IMR-90 (cell line): Measurements from ENCODE around the gene ATPAF1. TPM values are rescaled to one million over a fixed set of nuclear protein-coding genes. Genes with fewer than 3 reads are reported as not detected.
A peak's percentile ranks its signal among the peaks of the same experiment; 100 is the strongest.

ENCODE experiments used
- ATAC-seq: fragments of 200-7000 bp; cut with Tn5 transposase; 2 replicates; pipeline ENCODE4 v1.9.1; 2020; ENCODE audit warnings: low read depth, mild to moderate bottlenecking, moderate library complexity
- BruUV-seq: library from RNA; stranded (reverse); fragments of 400-500 nt; replicated peaks from 2 replicates; lab custom pipeline; 2021; lab: Mats Ljungman, UMichigan
- CTCF ChIA-PET: fragments of 300-600 bp; formaldehyde crosslinking; extraction: SDS; loops from one replicate; lab custom pipeline; 2021; ENCODE audit warnings: antibody characterized with exemption; lab: Yijun Ruan, JAX
- POLR2A ChIA-PET: fragments of 300-600 bp; sonication (Branson Sonifier 250); formaldehyde crosslinking; loops from one replicate; lab custom pipeline; 2022; ENCODE audit warnings: antibody characterized with exemption; ENCODE audit not compliant: unreplicated experiment; lab: Charles Lee
- DNase-seq: peaks from one replicate; pipeline ENCODE4 v3.0.0; 2013
- H2AFZ ChIP-seq: replicated peaks from 2 replicates; pipeline ENCODE3; 2013; ENCODE audit warnings: low read length, mild to moderate bottlenecking; ENCODE audit not compliant: poor library complexity
- H2AK5ac ChIP-seq: 2 replicates; pipeline ENCODE4 v1.6.1; 2013; ENCODE audit warnings: low read depth, low read length, inconsistent platforms
- H2AK9ac ChIP-seq: replicated peaks from 2 replicates; pipeline ENCODE3; 2013; ENCODE audit warnings: mild to moderate bottlenecking, low read depth, low read length, moderate library complexity; ENCODE audit not compliant: poor library complexity
- H2BK120ac ChIP-seq: 2 replicates; pipeline ENCODE4 v1.6.1; 2013; ENCODE audit warnings: low read depth, low read length, inconsistent platforms
- H2BK15ac ChIP-seq: 3 replicates; pipeline ENCODE4 v1.6.1; 2013; ENCODE audit warnings: low read depth, low read length, inconsistent platforms
- H2BK20ac ChIP-seq: 2 replicates; pipeline ENCODE4 v1.6.1; 2013; ENCODE audit warnings: low read depth, mild to moderate bottlenecking, inconsistent platforms, low read length, moderate library complexity
- H2BK5ac ChIP-seq: 2 replicates; pipeline ENCODE4 v1.6.1; 2013; ENCODE audit warnings: mild to moderate bottlenecking, low read depth, low read length, inconsistent platforms; ENCODE audit not compliant: poor library complexity, severe bottlenecking
- H3K14ac ChIP-seq: replicated peaks from 2 replicates; pipeline ENCODE4 v1.6.1; 2013; ENCODE audit warnings: low read depth, low read length, inconsistent platforms
- H3K18ac ChIP-seq: 2 replicates; pipeline ENCODE4 v1.6.1; 2013; ENCODE audit warnings: low read depth, low read length, control low read depth
- H3K23ac ChIP-seq: 2 replicates; pipeline ENCODE4 v1.6.1; 2013; ENCODE audit warnings: low read depth, low read length, inconsistent platforms
- H3K27ac ChIP-seq: 2 replicates; pipeline ENCODE4 v1.5.1; 2013; ENCODE audit warnings: mild to moderate bottlenecking, control low read depth, low read length; ENCODE audit not compliant: insufficient read depth
- H3K27me3 ChIP-seq: 2 replicates; pipeline ENCODE4 v1.6.1; 2013; ENCODE audit warnings: low read length; ENCODE audit not compliant: control insufficient read depth, insufficient read depth
- H3K36me3 ChIP-seq: 2 replicates; pipeline ENCODE4 v1.6.1; 2013; ENCODE audit warnings: low read length, mixed read lengths; ENCODE audit not compliant: control insufficient read depth, insufficient read depth
- H3K4ac ChIP-seq: 2 replicates; pipeline ENCODE4 v1.6.1; 2013; ENCODE audit warnings: low read depth, low read length, inconsistent platforms
- H3K4me1 ChIP-seq: 2 replicates; pipeline ENCODE4 v1.6.1; 2013; ENCODE audit warnings: low read length, mixed read lengths; ENCODE audit not compliant: control insufficient read depth, insufficient read depth
- H3K4me2 ChIP-seq: 2 replicates; pipeline ENCODE4 v1.6.1; 2013; ENCODE audit warnings: low read depth, mild to moderate bottlenecking, control low read depth, low read length, moderate library complexity
- H3K4me3 ChIP-seq: 2 replicates; pipeline ENCODE4 v1.5.1; 2013; ENCODE audit warnings: low read depth, mild to moderate bottlenecking, control low read depth, low read length, moderate library complexity; ENCODE audit not compliant: insufficient read depth
- H3K56ac ChIP-seq: 2 replicates; pipeline ENCODE4 v1.6.1; 2013; ENCODE audit warnings: low read length, inconsistent platforms; ENCODE audit not compliant: insufficient read depth; ENCODE audit errors: extremely low read depth
- H3K79me1 ChIP-seq, 2 experiments: 2 replicates each; pipeline ENCODE4 v1.6.1; 2013; ENCODE audit warnings: low read length in 2 of 2, inconsistent platforms in 1 of 2, low read depth in 1 of 2
- H3K9ac ChIP-seq: 2 replicates; pipeline ENCODE4 v1.6.1; 2013; ENCODE audit warnings: low read depth, low read length, control low read depth
- H3K9me1 ChIP-seq: 2 replicates; pipeline ENCODE4 v1.6.1; 2013; ENCODE audit warnings: low read length, inconsistent platforms; ENCODE audit not compliant: insufficient read depth
- H3K9me3 ChIP-seq: 2 replicates; pipeline ENCODE4 v1.6.1; 2013; ENCODE audit warnings: low read length; ENCODE audit not compliant: control insufficient read depth, insufficient read depth
- H4K20me1 ChIP-seq: 2 replicates; pipeline ENCODE4 v1.6.1; 2013; ENCODE audit warnings: low read length, inconsistent platforms; ENCODE audit not compliant: insufficient read depth
- H4K5ac ChIP-seq: 2 replicates; pipeline ENCODE4 v1.6.1; 2013; ENCODE audit warnings: mild to moderate bottlenecking, low read depth, low read length, control low read depth
- H4K8ac ChIP-seq, 2 experiments: 2 replicates each; pipeline ENCODE4 v1.6.1; 2013; ENCODE audit warnings: low read depth in 2 of 2, low read length in 2 of 2, control low read depth in 1 of 2, inconsistent platforms in 1 of 2
- H4K91ac ChIP-seq: 2 replicates; pipeline ENCODE4 v1.6.1; 2013; ENCODE audit warnings: low read depth, low read length, inconsistent platforms; ENCODE audit not compliant: insufficient read depth
- BHLHE40 ChIP-seq: fragments of 150-350 bp; IDR thresholded peaks from 2 replicates; pipeline ENCODE4 v1.6.1; 2016; ENCODE audit warnings: mild to moderate bottlenecking, low read depth, low read length
- CEBPB ChIP-seq: IDR thresholded peaks from 2 replicates; pipeline ENCODE4 v1.6.1; 2012; ENCODE audit warnings: low read depth, low read length, improper control_type of control experiment
- CHD1 ChIP-seq: IDR thresholded peaks from 2 replicates; pipeline ENCODE4 v1.6.1; 2012; ENCODE audit warnings: low read depth, low read length, improper control_type of control experiment
- MAFK ChIP-seq: IDR thresholded peaks from 2 replicates; pipeline ENCODE4 v1.6.1; 2012; ENCODE audit warnings: low read depth, low read length, improper control_type of control experiment
- MAZ ChIP-seq: IDR thresholded peaks from 2 replicates; pipeline ENCODE4 v1.6.1; 2012; ENCODE audit warnings: low read depth, mild to moderate bottlenecking, low read length, improper control_type of control experiment, moderate library complexity, borderline replicate concordance
- MXI1 ChIP-seq: IDR thresholded peaks from 2 replicates; pipeline ENCODE4 v1.6.1; 2012; ENCODE audit warnings: low read depth, mild to moderate bottlenecking, low read length, moderate library complexity, borderline replicate concordance
- NFE2L2 ChIP-seq: fragments of 150-350 bp; IDR thresholded peaks from 2 replicates; pipeline ENCODE4 v1.6.1; 2016; ENCODE audit warnings: low read depth, mild to moderate bottlenecking, low read length
- POLR2A ChIP-seq: IDR thresholded peaks from 2 replicates; pipeline ENCODE4 v1.6.1; 2012; ENCODE audit warnings: mild to moderate bottlenecking, low read depth, low read length
- RAD21 ChIP-seq: IDR thresholded peaks from 2 replicates; pipeline ENCODE4 v1.6.1; 2012; ENCODE audit warnings: low read length, improper control_type of control experiment
- RCOR1 ChIP-seq: IDR thresholded peaks from 2 replicates; pipeline ENCODE4 v1.6.1; 2012; ENCODE audit warnings: mild to moderate bottlenecking, low read length, improper control_type of control experiment; ENCODE audit not compliant: insufficient replicate concordance
- RFX5 ChIP-seq: IDR thresholded peaks from 2 replicates; pipeline ENCODE4 v1.8.0; 2012; ENCODE audit warnings: low read depth, mild to moderate bottlenecking, low read length, moderate library complexity
- SMC3 ChIP-seq: fragments of 150-350 bp; IDR thresholded peaks from 2 replicates; pipeline ENCODE4 v1.6.1; 2016; ENCODE audit warnings: low read depth, mild to moderate bottlenecking, antibody characterized with exemption, low read length, moderate library complexity
- WGBS, 2 experiments: methylation state at CpG; one replicate each; pipeline versions ENCODE4 v1.1.5 to v1.1.7; 2013; ENCODE audit warnings: missing lambda C conversion rate in 2 of 2; ENCODE audit not compliant: insufficient read length in 1 of 2; ENCODE audit errors: extremely low coverage in 2 of 2; 5-methylcytosine and 5-hydroxymethylcytosine counted together
- dilution Hi-C: fragments of 300-500 bp; cut with HindIII; formaldehyde crosslinking; loops from one replicate; pipeline ENCODE4 v1.14.3; 2018; ENCODE audit warnings: low sequenced_read_pairs; ENCODE audit not compliant: unreplicated experiment
- in situ Hi-C: fragments of 300-500 bp; cut with MboI; formaldehyde crosslinking; loops from 3 replicates; pipeline ENCODE4 v1.14.3; 2019; ENCODE audit warnings: low sequenced_read_pairs, inconsistent platforms, mixed read lengths
- intact Hi-C: fragments of 100-400 bp; cut with micrococcal nuclease; formaldehyde crosslinking; loops from 2 replicates; pipeline ENCODE4 v1.10.0; 2022
- polyA plus RNA-seq, 3 experiments: library from polyadenylated mRNA; depleted of rRNA; stranded (reverse); fragments of >200 nt; gene quantifications; 2 replicates each; pipeline ENCODE4 v1.2.3, GENCODE V29; 2012; ENCODE audit warnings: low replicate concordance in 1 of 3
- total RNA-seq: library from RNA; depleted of rRNA; stranded (reverse); fragments of >200 nt; gene quantifications from 2 replicates; pipeline ENCODE4 v1.2.3, GENCODE V29; 2012
- TF ChIP-seq, protein P1 (sequence below): conservative IDR thresholded peaks from 2 replicates; pipeline ENCODE4 v1.5.1; 2012; ENCODE audit warnings: mild to moderate bottlenecking, low read depth, low read length, improper control_type of control experiment
- TF ChIP-seq, protein P2 (sequence below): fragments of 150-350 bp; IDR thresholded peaks from 2 replicates; pipeline ENCODE4 v1.6.1; 2016; ENCODE audit warnings: low read depth, mild to moderate bottlenecking, low read length, moderate library complexity, borderline replicate concordance
- TF ChIP-seq, protein P3 (sequence below): fragments of 150-350 bp; IDR thresholded peaks from 2 replicates; pipeline ENCODE4 v1.6.1; 2017; ENCODE audit warnings: mild to moderate bottlenecking, antibody characterized with exemption, low read length, low read depth

ATPAF1 gene
- total and polyA plus RNA-seq, 2 of the 4 experiments (the other 2 are of a cell fraction), result 55.5 to 80.3 TPM

DNA sequence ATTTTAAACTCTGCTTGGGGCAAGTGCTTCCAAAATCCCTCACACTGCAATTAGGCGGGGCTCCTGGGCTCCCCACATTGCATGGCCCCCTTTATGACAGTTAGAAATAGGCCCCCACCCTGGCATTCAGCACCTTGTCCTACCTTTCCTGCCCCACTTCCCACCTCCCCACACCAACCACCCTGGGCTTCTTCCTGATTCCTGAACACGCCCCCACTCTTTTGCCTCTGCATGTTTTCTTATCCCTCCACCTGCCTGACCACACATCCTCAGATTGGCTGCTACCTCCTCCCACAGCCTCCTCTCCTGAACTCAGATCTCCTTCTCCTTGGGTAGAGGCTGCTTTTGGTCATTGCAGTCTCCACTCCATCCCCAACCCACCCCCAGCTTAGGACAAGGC lies 53.1 kb downstream of the ATPAF1 start:
- Histone ChIP-seq H3K14ac (no peak overlapping the region), H3K18ac (no peak overlapping the region), H3K23ac (no peak overlapping the region), H3K56ac (no peak overlapping the region), H3K36me3 (peaks cover 8% of the 10 kb centered on the region; the same call in 1 of the 2 replicates), H4K5ac (no peak overlapping the region), H2AK9ac (no peak overlapping the region), H3K4me1 (peaks cover 20% of the 10 kb centered on the region), H2AK5ac (peak overlapping the region; percentile 74), H3K9me1 (peaks cover 23% of the 10 kb centered on the region), H3K4me3 (no peak overlapping the region), H2BK20ac (no peak overlapping the region), H3K9ac (no peak overlapping the region), H2BK120ac (no peak overlapping the region), H2BK5ac (no peak overlapping the region), H2AFZ (no peak overlapping the region), H3K9me3 (no peaks in the 10 kb centered on the region), H3K27ac (no peak overlapping the region), H3K27me3 (no peaks in the 10 kb centered on the region), H3K4me2 (no peak overlapping the region; the same call in 1 of the 2 replicates), H4K91ac (no peak overlapping the region), H3K79me1 (peaks cover 25 to 48% of the 10 kb centered on the region in 2 experiments), H4K8ac (no peak overlapping the region), H3K4ac (peak overlapping the region; percentile 81; the same call in 1 of the 2 replicates), H2BK15ac (no peak overlapping the region), H4K20me1 (0 out of 2 replicates have a peak, but pooled peaks cover 8% of the 10 kb centered on the region)
- CTCF ChIA-PET, result interaction anchor here (0.5 kb wide), 1 partner anchor 46 kb away, joined by 3 read pairs; no protein-coding TSS in a partner anchor
- POLR2A ChIA-PET, result interaction anchor here (1.8 kb wide), 1 partner anchor 11 kb away, joined by 4 read pairs; the partner anchor contains the start of gene MKNK1
- TF ChIP-seq, protein P1, sequence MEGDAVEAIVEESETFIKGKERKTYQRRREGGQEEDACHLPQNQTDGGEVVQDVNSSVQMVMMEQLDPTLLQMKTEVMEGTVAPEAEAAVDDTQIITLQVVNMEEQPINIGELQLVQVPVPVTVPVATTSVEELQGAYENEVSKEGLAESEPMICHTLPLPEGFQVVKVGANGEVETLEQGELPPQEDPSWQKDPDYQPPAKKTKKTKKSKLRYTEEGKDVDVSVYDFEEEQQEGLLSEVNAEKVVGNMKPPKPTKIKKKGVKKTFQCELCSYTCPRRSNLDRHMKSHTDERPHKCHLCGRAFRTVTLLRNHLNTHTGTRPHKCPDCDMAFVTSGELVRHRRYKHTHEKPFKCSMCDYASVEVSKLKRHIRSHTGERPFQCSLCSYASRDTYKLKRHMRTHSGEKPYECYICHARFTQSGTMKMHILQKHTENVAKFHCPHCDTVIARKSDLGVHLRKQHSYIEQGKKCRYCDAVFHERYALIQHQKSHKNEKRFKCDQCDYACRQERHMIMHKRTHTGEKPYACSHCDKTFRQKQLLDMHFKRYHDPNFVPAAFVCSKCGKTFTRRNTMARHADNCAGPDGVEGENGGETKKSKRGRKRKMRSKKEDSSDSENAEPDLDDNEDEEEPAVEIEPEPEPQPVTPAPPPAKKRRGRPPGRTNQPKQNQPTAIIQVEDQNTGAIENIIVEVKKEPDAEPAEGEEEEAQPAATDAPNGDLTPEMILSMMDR, result no peak
- TF ChIP-seq RFX5 (no peak), MAZ (no peak), SMC3 (no peak), NFE2L2 (no peak), RAD21 (no peak), MAFK (no peak), POLR2A (no peak), MXI1 (no peak), RCOR1 (no peak), CHD1 (no peak), BHLHE40 (no peak), CEBPB (no peak)
- TF ChIP-seq, protein P2, sequence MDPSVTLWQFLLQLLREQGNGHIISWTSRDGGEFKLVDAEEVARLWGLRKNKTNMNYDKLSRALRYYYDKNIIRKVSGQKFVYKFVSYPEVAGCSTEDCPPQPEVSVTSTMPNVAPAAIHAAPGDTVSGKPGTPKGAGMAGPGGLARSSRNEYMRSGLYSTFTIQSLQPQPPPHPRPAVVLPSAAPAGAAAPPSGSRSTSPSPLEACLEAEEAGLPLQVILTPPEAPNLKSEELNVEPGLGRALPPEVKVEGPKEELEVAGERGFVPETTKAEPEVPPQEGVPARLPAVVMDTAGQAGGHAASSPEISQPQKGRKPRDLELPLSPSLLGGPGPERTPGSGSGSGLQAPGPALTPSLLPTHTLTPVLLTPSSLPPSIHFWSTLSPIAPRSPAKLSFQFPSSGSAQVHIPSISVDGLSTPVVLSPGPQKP, result no peak
- TF ChIP-seq, protein P3, sequence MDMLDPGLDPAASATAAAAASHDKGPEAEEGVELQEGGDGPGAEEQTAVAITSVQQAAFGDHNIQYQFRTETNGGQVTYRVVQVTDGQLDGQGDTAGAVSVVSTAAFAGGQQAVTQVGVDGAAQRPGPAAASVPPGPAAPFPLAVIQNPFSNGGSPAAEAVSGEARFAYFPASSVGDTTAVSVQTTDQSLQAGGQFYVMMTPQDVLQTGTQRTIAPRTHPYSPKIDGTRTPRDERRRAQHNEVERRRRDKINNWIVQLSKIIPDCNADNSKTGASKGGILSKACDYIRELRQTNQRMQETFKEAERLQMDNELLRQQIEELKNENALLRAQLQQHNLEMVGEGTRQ, result no peak
- WGBS, 2 experiments, result 100% methylated on average over 1 of the region's 2 CpGs; no CpG with 5 or more reads in 1 of the 2 experiments
- ATAC-seq (no peak), DNase-seq (no peak)
- no TSS peak for BruUV-seq
- in situ Hi-C loops (no loop called here), dilution Hi-C loops (no loop called here), intact Hi-C loops (loop anchor here (5.0 kb wide), 1 partner anchor 102 kb away; the partner anchor contains the start of gene EFCAB14)
